ENCODE measurements around the gene MMEL1.
"Not testable (repeated sequence)": the region's sequence is repeated elsewhere in the genome, so short reads cannot be mapped to it uniquely, and the experiment has no call there.

The MMEL1 gene

GRCh38 chr1:2569060-2569459, 63.8 kb downstream of the MMEL1 start:
- POLR2A ChIA-PET: no interaction called here

GRCh38 chr1:2568187-2568816, 64.5 kb downstream of the MMEL1 start:
- DNase-seq (ENCODE audit: extremely low spot score); POLR2A ChIA-PET; CTCF ChIA-PET: not testable (repeated sequence)

More at GRCh38 chr1:2569060-2569459, 63.8 kb downstream of the MMEL1 start:
- TF ChIP-seq CTCF (IDR thresholded peaks at IDR 0.05; ENCODE audit: control extremely low read depth, extremely low read depth, low read depth, missing control alignments): no peak
- CTCF ChIA-PET: interaction anchor here (3.4 kb wide), 1 partner anchor 8 kb away, joined by 20 read pairs; no protein-coding TSS in a partner anchor
- no peak for DNase-seq (ENCODE audit: extremely low spot score)

- no peak for DNase-seq (ENCODE audit: extremely low spot score)
Observed at GRCh38 chr1:2567083-2567679, 65.6 kb downstream of the MMEL1 start.

GRCh38 chr1:2566101-2567045, 66.4 kb downstream of the MMEL1 start:
- DNase-seq (ENCODE audit: extremely low spot score): no peak
- ChIA-PET POLR2A (no interaction called here), CTCF (interaction anchor here (2.1 kb wide), 1 partner anchor 11 kb away, joined by 10 read pairs; the partner anchor contains the start of gene TNFRSF14)
- no peak for TF ChIP-seq CTCF (IDR thresholded peaks at IDR 0.05; ENCODE audit: control extremely low read depth, extremely low read depth, low read depth, missing control alignments)

More at GRCh38 chr1:2567083-2567679, 65.6 kb downstream of the MMEL1 start:
- ChIA-PET POLR2A (no interaction called here), CTCF (no interaction called here)
- TF ChIP-seq CTCF (IDR thresholded peaks at IDR 0.05; ENCODE audit: control extremely low read depth, extremely low read depth, low read depth, missing control alignments): no peak

GRCh38 chr1:2564815-2565374, 67.9 kb downstream of the MMEL1 start:
- ChIA-PET POLR2A (interaction anchor here (0.5 to 1.6 kb wide), 2 partner anchors 12 to 1102 kb away, joined by 3 to 4 read pairs; no protein-coding TSS in a partner anchor), CTCF (interaction anchor here (1.2 to 2.1 kb wide), 4 partner anchors 9 to 149 kb away, joined by 3 to 10 read pairs (median 4); partner anchors contain the start of gene TNFRSF14)
- DNase-seq (ENCODE audit: extremely low spot score): no peak
- TF ChIP-seq CTCF (IDR thresholded peaks at IDR 0.05; ENCODE audit: control extremely low read depth, extremely low read depth, low read depth, missing control alignments): no peak

- ChIA-PET POLR2A (interaction anchor here (0.5 to 1.6 kb wide), 2 partner anchors 12 to 1103 kb away, joined by 3 to 4 read pairs; no protein-coding TSS in a partner anchor), CTCF (interaction anchor here (1.3 to 2.1 kb wide), 4 partner anchors 8 to 148 kb away, joined by 3 to 10 read pairs (median 4); partner anchors contain the start of gene TNFRSF14)
- TF ChIP-seq CTCF (IDR thresholded peaks at IDR 0.05; ENCODE audit: control extremely low read depth, extremely low read depth, low read depth, missing control alignments): no peak
Observed at GRCh38 chr1:2564006-2564814, 68.6 kb downstream of the MMEL1 start.

More at GRCh38 chr1:2564006-2564814, 68.6 kb downstream of the MMEL1 start:
- no peak for DNase-seq (ENCODE audit: extremely low spot score)

All from GM10248 (cell line).